GM12891 (cell line): ENCODE results near the gene FBXL13.
"Not testable (repeated sequence)": the region's sequence is repeated elsewhere in the genome, so short reads cannot be mapped to it uniquely, and the experiment has no call there.

Experiments
- POLR2A ChIP-seq: IDR thresholded peaks from 2 replicates; pipeline ENCODE4 v1.6.1; 2011; ENCODE audit warnings: low read depth, low read length, control low read depth
- POU2F2 ChIP-seq: IDR thresholded peaks from 2 replicates; pipeline ENCODE4 v1.6.1; 2011; ENCODE audit warnings: low read depth, mild to moderate bottlenecking, control low read depth, low read length, moderate library complexity
- SPI1 ChIP-seq: IDR thresholded peaks from 2 replicates; pipeline ENCODE4 v1.6.1; 2011; ENCODE audit warnings: low read depth, low read length, control low read depth
- TAF1 ChIP-seq: IDR thresholded peaks from 2 replicates; pipeline ENCODE4 v1.6.1; 2011; ENCODE audit warnings: low read depth, low read length, control low read depth

DNA sequence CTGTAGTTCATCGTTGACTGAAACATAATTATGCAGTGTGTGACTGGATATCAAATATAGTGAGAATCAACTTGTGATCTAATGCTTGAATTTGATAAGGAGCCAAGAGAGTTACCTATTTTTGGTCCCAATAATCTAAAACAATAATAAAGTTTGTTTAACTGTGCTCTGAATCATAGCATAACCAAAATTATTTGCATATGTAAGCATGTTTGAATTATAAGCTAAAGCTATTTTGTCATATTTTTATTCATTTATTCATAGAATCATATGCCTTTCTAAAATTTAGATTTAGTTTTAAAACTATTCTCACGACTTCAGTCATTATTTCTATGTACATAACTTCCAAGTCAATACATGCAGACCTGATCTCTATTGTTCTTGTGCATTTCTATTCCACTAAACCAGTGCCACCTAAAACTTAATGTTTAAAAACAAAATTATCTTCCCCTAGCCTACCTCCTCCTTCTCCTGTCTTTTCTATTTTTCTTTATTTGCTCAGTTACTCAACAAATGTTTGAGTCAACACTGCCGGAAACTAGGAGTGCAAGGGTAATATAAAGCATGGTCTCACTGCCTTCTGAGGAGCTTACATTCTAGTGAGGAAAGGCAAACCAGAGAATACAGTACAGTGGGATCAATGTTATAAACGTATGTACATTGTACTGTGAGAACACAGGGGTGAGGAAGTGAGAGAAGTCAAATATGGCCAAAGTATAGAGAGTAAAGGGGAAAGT, 284.1 kb downstream of the FBXL13 start:
- TF ChIP-seq POLR2A, SPI1, POU2F2, TAF1: not testable (repeated sequence)
